Testis (tissue), 2 donors: ENCODE measurements around the gene PDE6H.

Experiments
- CTCF ChIP-seq, 3 experiments: fragments of 450-650 bp in 2 of 3; fragments of 200-600 bp in 1 of 3; sonication (generic) in 1 of 3; IDR thresholded peaks; one replicate each; pipeline ENCODE4 v1.5.1; 2016 to 2019; ENCODE audit warnings: antibody characterized with exemption in 3 of 3, mild to moderate bottlenecking in 2 of 3, moderate library complexity in 1 of 3
- POLR2A ChIP-seq: fragments of 450-650 bp; IDR thresholded peaks from one replicate; pipeline ENCODE4 v1.6.1; 2017; ENCODE audit warnings: antibody characterized with exemption, mild to moderate bottlenecking, moderate library complexity

DNA sequence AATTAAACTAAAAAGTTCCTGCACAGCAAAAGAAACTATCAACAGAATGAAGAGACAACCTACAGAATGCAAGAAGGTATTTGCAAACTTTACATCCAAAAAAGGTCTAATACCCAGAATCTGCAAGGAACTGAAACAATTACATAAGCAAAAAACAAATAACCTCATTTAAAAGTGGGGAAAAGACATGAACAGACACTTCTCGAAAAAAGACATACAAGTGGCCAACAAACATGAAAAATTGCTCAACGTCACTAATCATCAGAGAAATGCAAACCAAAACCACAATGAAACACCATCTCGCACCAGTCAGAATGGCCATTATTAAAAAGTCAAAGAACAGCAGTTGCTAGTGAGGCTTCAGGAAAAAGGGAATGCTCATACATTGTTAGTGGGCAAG is 15.2 kb downstream of the PDE6H start:
- TF ChIP-seq CTCF (IDR thresholded peaks at IDR 0.05), result no peak
- TF ChIP-seq POLR2A, result no peak
